Measurements from ENCODE around the gene GNAS-AS1.

- TF ChIP-seq CTCF (IDR thresholded peaks at IDR 0.05; ENCODE audit: insufficient read depth, low read length) (no peak), POLR2AphosphoS5 (IDR thresholded peaks at IDR 0.05; ENCODE audit: low read depth) (no peak), SPI1 (IDR thresholded peaks at IDR 0.05; ENCODE audit: borderline replicate concordance, low read depth) (no peak), REST (IDR thresholded peaks at IDR 0.05; ENCODE audit: insufficient replicate concordance, low read depth) (no peak), GABPA (IDR thresholded peaks at IDR 0.05; ENCODE audit: low read depth) (no peak)
Measured at GRCh38 chr20:58793512-58794420, 56.9 kb downstream of the GNAS-AS1 start.
